HG02588 (cell line): Measurements from ENCODE around the gene DCC.
A peak's percentile ranks its signal among the peaks of the same experiment; 100 is the strongest.

Source experiments
- ATAC-seq: cut with Tn5 transposase; IDR thresholded peaks from one replicate; pipeline ENCODE4 v1.9.1; 2021; ENCODE audit warnings: mild to moderate bottlenecking, moderate library complexity; ENCODE audit not compliant: unreplicated experiment

The DCC gene

GRCh38 chr18:52339891-52340371 is at the start of gene DCC:
TSS of gene DCC (plus strand) at chr18:52340197. CDS start at chr18:52340788, 591 bp downstream.
- no peak for ATAC-seq

GRCh38 chr18:52310651-52311050 is 29.3 kb upstream of the DCC start:
- ATAC-seq, result no peak

- ATAC-seq, result no peak
Measured at GRCh38 chr18:52311331-52311730, 28.7 kb upstream of the DCC start.

GRCh38 chr18:52312346-52312745 is 27.7 kb upstream of the DCC start:
- no peak for ATAC-seq

GRCh38 chr18:52313213-52313612 is 26.8 kb upstream of the DCC start:
- ATAC-seq, result no peak

GRCh38 chr18:52319424-52319983 is 20.5 kb upstream of the DCC start:
- no peak for ATAC-seq

- no peak for ATAC-seq
Measured at GRCh38 chr18:52322307-52322706, 17.7 kb upstream of the DCC start.

- no peak for ATAC-seq
Measured at GRCh38 chr18:52323802-52324201, 16.2 kb upstream of the DCC start.

- ATAC-seq, result no peak
Measured at GRCh38 chr18:52325997-52326396, 14.0 kb upstream of the DCC start.

- peak; percentile 66 for ATAC-seq
Measured at GRCh38 chr18:52333860-52334259, 6.1 kb upstream of the DCC start.

GRCh38 chr18:52334307-52334706 is 5.7 kb upstream of the DCC start:
- peak; percentile 45 for ATAC-seq

- no peak for ATAC-seq
Measured at GRCh38 chr18:52334896-52335295, 5.1 kb upstream of the DCC start.

- ATAC-seq, result no peak
Measured at GRCh38 chr18:52337276-52337675, 2.7 kb upstream of the DCC start.

GRCh38 chr18:52340406-52341102 is 557 bp downstream of the DCC start:
- ATAC-seq, result no peak

GRCh38 chr18:52341103-52341432 is 1.1 kb downstream of the DCC start:
- no peak for ATAC-seq

- no peak for ATAC-seq
Measured at GRCh38 chr18:52341608-52342381, 1.8 kb downstream of the DCC start.

- ATAC-seq, result no peak
Measured at GRCh38 chr18:52342456-52342855, 2.5 kb downstream of the DCC start.

- no peak for ATAC-seq
Measured at GRCh38 chr18:52343138-52343537, 3.1 kb downstream of the DCC start.

- ATAC-seq, result no peak
Measured at GRCh38 chr18:52343731-52344340, 3.8 kb downstream of the DCC start.

GRCh38 chr18:52344881-52345280 is 4.9 kb downstream of the DCC start:
- ATAC-seq, result no peak

GRCh38 chr18:52345428-52345827 is 5.4 kb downstream of the DCC start:
- no peak for ATAC-seq

GRCh38 chr18:52348209-52348608 is 8.2 kb downstream of the DCC start:
- no peak for ATAC-seq
